ENCODE results near the gene GPSM1. TPM values are rescaled to one million over a fixed set of nuclear protein-coding genes. Genes with fewer than 3 reads are reported as not detected.

GPSM1 gene
- total and polyA plus RNA-seq, 9 of the 15 experiments (the other 6 are each of a cell fraction or from before 2014, with no cell fraction given) = 0.04 to 14.2 (median 3.1) TPM

GRCh38 chr9:136372561-136373299, 45.4 kb downstream of the GPSM1 start (continued):
- TF ChIP-seq ZNF263 (CRISPR knock-in tag; IDR thresholded peaks at IDR 0.05; ENCODE audit: borderline replicate concordance) = peak; percentile 93
- peak; percentile 98 for TF ChIP-seq SPI1 (IDR thresholded peaks at IDR 0.05; ENCODE audit: borderline replicate concordance, low read depth, low read length)
- TF ChIP-seq ZNF121 (CRISPR knock-in tag; conservative IDR thresholded peaks at IDR 0.05) = peak; percentile 98
- no peak for TF ChIP-seq FOXJ2 (tag; IDR thresholded peaks at IDR 0.05)
- no peak for TF ChIP-seq SAFB2 (IDR thresholded peaks at IDR 0.05; ENCODE audit: borderline replicate concordance, low read depth, low read length, severe bottlenecking)
- TF ChIP-seq ATF2 (CRISPR knock-in tag; IDR thresholded peaks at IDR 0.05) = no peak
- TF ChIP-seq PRDM10 (IDR thresholded peaks at IDR 0.05; ENCODE audit: partially characterized antibody) = peak; percentile 46
- 0 out of 2 replicates have a peak, but pooled peaks have one; percentile 10 for TF ChIP-seq CBFA2T3 (IDR thresholded peaks at IDR 0.05)
- TF ChIP-seq PCBP2 (IDR thresholded peaks at IDR 0.05; ENCODE audit: low read depth, low read length, poor library complexity, severe bottlenecking) = no peak
- no peak for TF ChIP-seq SLC30A9 (CRISPR knock-in tag; IDR thresholded peaks at IDR 0.05)
- no peak for TF ChIP-seq SREBF1 (IDR thresholded peaks at IDR 0.05; ENCODE audit: borderline replicate concordance, low read depth, low read length)
- TF ChIP-seq SNIP1 (IDR thresholded peaks at IDR 0.05; ENCODE audit: low read depth) = no peak
- TF ChIP-seq GTF2B (IDR thresholded peaks at IDR 0.05; ENCODE audit: extremely low read depth, insufficient read length) = no peak
- TF ChIP-seq RAD21 (CRISPR knock-in tag; conservative IDR thresholded peaks at IDR 0.05 in 1 of 2, IDR thresholded peaks at IDR 0.05 in 1 of 2) = peak; percentile 30 to 47; a peak in 3 of 4 replicates
- peak; percentile 86 for TF ChIP-seq JUND (IDR thresholded peaks at IDR 0.05; ENCODE audit: borderline replicate concordance, low read depth, low read length)
- TF ChIP-seq JUND (tag; IDR thresholded peaks at IDR 0.05; ENCODE audit: borderline replicate concordance, low read depth, low read length) = peak; percentile 40; the same call in 1 of the 3 replicates
- TF ChIP-seq JUN (IDR thresholded peaks at IDR 0.05; ENCODE audit: borderline replicate concordance, low read depth, low read length) = peak; percentile 48; the same call in 1 of the 2 replicates
- no peak for TF ChIP-seq JUN (CRISPR knock-in tag; IDR thresholded peaks at IDR 0.05; ENCODE audit: borderline replicate concordance)
- no peak for TF ChIP-seq ZNF75A (CRISPR knock-in tag; IDR thresholded peaks at IDR 0.05)
- no peak for TF ChIP-seq ZC3H11A (IDR thresholded peaks at IDR 0.05; ENCODE audit: low read depth, low read length)
- peak; percentile 96 for TF ChIP-seq TFAP4 (CRISPR knock-in tag; IDR thresholded peaks at IDR 0.05; ENCODE audit: borderline replicate concordance)

All from K562 (cell line).